Measurements from ENCODE around the gene BTBD16. TPM values are rescaled to one million over a fixed set of nuclear protein-coding genes. Genes with fewer than 3 reads are reported as not detected.
A peak's percentile ranks its signal among the peaks of the same experiment; 100 is the strongest.

Gene BTBD16
- total and polyA plus RNA-seq, 2 of the 13 experiments (the other 11 are each of a cell fraction or from before 2014, with no cell fraction given): 5.0 to 11.9 TPM

- TF ChIP-seq GLMP (CRISPR knock-in tag; IDR thresholded peaks at IDR 0.05; ENCODE audit: borderline replicate concordance) (no peak), HDAC2 (CRISPR knock-in tag; IDR thresholded peaks at IDR 0.05) (no peak), ZNF326 (CRISPR knock-in tag; IDR thresholded peaks at IDR 0.05; ENCODE audit: borderline replicate concordance) (no peak), GFI1 (CRISPR knock-in tag; IDR thresholded peaks at IDR 0.05; ENCODE audit: borderline replicate concordance) (no peak), ZFP36L1 (CRISPR knock-in tag; IDR thresholded peaks at IDR 0.05) (no peak), DNMT3B (CRISPR knock-in tag; conservative IDR thresholded peaks at IDR 0.05) (0 out of 2 replicates have a peak, but pooled peaks have one; percentile 28), SAFB2 (CRISPR knock-in tag; IDR thresholded peaks at IDR 0.05; ENCODE audit: borderline replicate concordance, low read depth) (no peak), ZNF660 (CRISPR knock-in tag; IDR thresholded peaks at IDR 0.05; ENCODE audit: borderline replicate concordance, low read depth) (no peak), CHD4 (IDR thresholded peaks at IDR 0.05; ENCODE audit: borderline replicate concordance, low read length) (no peak), HNRNPH1 (optimal IDR thresholded peaks at IDR 0.05; ENCODE audit: low read depth, low read length) (no peak), DMTF1 (CRISPR knock-in tag; IDR thresholded peaks at IDR 0.05) (no peak), TIGD3 (CRISPR knock-in tag; IDR thresholded peaks at IDR 0.05; ENCODE audit: borderline replicate concordance) (no peak), ZBTB2 (CRISPR knock-in tag; IDR thresholded peaks at IDR 0.05; ENCODE audit: low read depth) (no peak), ZNF3 (CRISPR knock-in tag; IDR thresholded peaks at IDR 0.05) (0 out of 2 replicates have a peak, but pooled peaks have one; percentile 54), FOXA3 (CRISPR knock-in tag; IDR thresholded peaks at IDR 0.05) (0 out of 2 replicates have a peak, but pooled peaks have one; percentile 9), HMGXB3 (CRISPR knock-in tag; IDR thresholded peaks at IDR 0.05; ENCODE audit: borderline replicate concordance) (no peak; the same call in 1 of the 2 replicates), NFE2 (CRISPR knock-in tag; IDR thresholded peaks at IDR 0.05) (no peak), MEIS2 (CRISPR knock-in tag; IDR thresholded peaks at IDR 0.05) (peak; percentile 35; the same call in 1 of the 2 replicates)
Measured at GRCh38 chr10:122298598-122299301, 27.7 kb downstream of the BTBD16 start (continued).

Data from HepG2 (cell line).